ENCODE data around the gene DHX35.

GRCh38 chr20:38979842-38980241, 17.7 kb downstream of the DHX35 start:
- TF ChIP-seq YY1 (IDR thresholded peaks at IDR 0.05; ENCODE audit: insufficient read depth, insufficient read length) (no peak), SUZ12 (IDR thresholded peaks at IDR 0.05; ENCODE audit: extremely low read depth, insufficient read depth, insufficient read length) (no peak), ZNF274 (IDR thresholded peaks at IDR 0.05; ENCODE audit: low read depth, low read length) (no peak)
